Esophagus squamous epithelium (tissue), 5 donors: ENCODE data around the gene CDKN2D. TPM values are rescaled to one million over a fixed set of nuclear protein-coding genes. Genes with fewer than 3 reads are reported as not detected.

Experiments
- DNase-seq: peaks from one replicate; lab custom pipeline; 2025; lab: John Stamatoyannopoulos, UW
- H3K27ac ChIP-seq, 4 donors: fragments of 200-600 bp; sonication (generic); one replicate each; pipeline ENCODE4 v1.5.1; 2016 to 2019; ENCODE audit warnings: mild to moderate bottlenecking in 1 of 4
- H3K27me3 ChIP-seq, 4 donors: fragments of 200-600 bp; sonication (generic); 1 replicate in 3 of 4; 2 replicates in 1 of 4; pipeline versions ENCODE4 v1.5.1 to v1.6.0; 2017 to 2021; ENCODE audit warnings: antibody characterized with exemption in 1 of 4
- H3K36me3 ChIP-seq, 3 donors: fragments of 200-600 bp; sonication (generic); one replicate each; pipeline ENCODE4 v1.5.1; 2016 to 2019
- H3K4me1 ChIP-seq, 3 donors: fragments of 200-600 bp; sonication (generic); one replicate each; pipeline ENCODE4 v1.5.1; 2017 to 2019
- H3K4me3 ChIP-seq, 4 donors: fragments of 200-600 bp; sonication (generic); 1 replicate in 3 of 4; 2 replicates in 1 of 4; pipeline ENCODE4 v1.5.1; 2016 to 2019; ENCODE audit warnings: mild to moderate bottlenecking in 2 of 4, moderate library complexity in 1 of 4
- H3K9me3 ChIP-seq, 3 donors: fragments of 200-600 bp; sonication (generic); one replicate each; pipeline ENCODE4 v1.5.1; 2016 to 2019
- CTCF ChIP-seq, 6 experiments: fragments of 450-650 bp in 4 of 6; fragments of 200-600 bp in 2 of 6; sonication (generic) in 2 of 6; IDR thresholded peaks; one replicate each; pipeline ENCODE4 v1.5.1; 2016 to 2019; ENCODE audit warnings: antibody characterized with exemption in 6 of 6, mild to moderate bottlenecking in 4 of 6, moderate library complexity in 4 of 6
- POLR2A ChIP-seq, 4 donors: fragments of 450-650 bp; IDR thresholded peaks; one replicate each; pipeline ENCODE4 v1.6.1; 2017; ENCODE audit warnings: antibody characterized with exemption in 4 of 4, mild to moderate bottlenecking in 4 of 4, moderate library complexity in 3 of 4
- WGBS, 2 donors: methylation state at CpG; one replicate each; pipeline ENCODE4 v1.1.5; 2018; 5-methylcytosine and 5-hydroxymethylcytosine counted together
- intact Hi-C: fragments of 100-400 bp; cut with DNase I; formaldehyde crosslinking; loops from one replicate; pipeline ENCODE4 v1.15.0; 2022
- small RNA-seq, 4 donors: library from RNA; depleted of rRNA; stranded (forward); fragments of <200 nt; gene quantifications; one replicate each; pipeline ENCODE3, GENCODE V24; 2016
- total RNA-seq, 4 donors: library from RNA; depleted of rRNA; stranded (reverse); fragments of >200 nt; gene quantifications; one replicate each; pipeline ENCODE4 v1.1.0, GENCODE V29; 2016
- donor health status: DM: yes; HTN: yes; CAD: no.

Gene CDKN2D
- total RNA-seq, 4 donors from 2014 or later: 5.1 to 14.4 (median 6.2) TPM

- Histone ChIP-seq H3K27me3 (peaks cover 0 to 71% (median 10%) of the 10 kb centered on the region in 4 donors), H3K4me1 (peaks cover 38 to 97% (median 39%) of the 10 kb centered on the region in 3 donors), H3K27ac (peak overlapping the region; percentile 73 to 88 (median 86)), H3K4me3 (peak overlapping the region; percentile 52 to 74 (median 61)), H3K36me3 (peaks cover 0 to 19% (median 3%) of the 10 kb centered on the region in 3 donors), H3K9me3 (no peaks in the 10 kb centered on the region)
- intact Hi-C loops: no loop called here
- peak in 1 of 4 donors; percentile 6 for TF ChIP-seq POLR2A (IDR thresholded peaks at IDR 0.05)
- TF ChIP-seq CTCF (IDR thresholded peaks at IDR 0.05): no peak
- no peak for DNase-seq
- 1 to 7% methylated on average over 12 to 20 of the region's 27 CpGs for WGBS, 2 donors
Observed at GRCh38 chr19:10517760-10518443, 50.9 kb downstream of the CDKN2D start.

GRCh38 chr19:10517361-10517759, 51.4 kb downstream of the CDKN2D start, which contains the start of gene S1PR5:
Gene S1PR5 (minus strand): TSS chr19:10517447. CDS start chr19:10515011, 2,436 bp downstream.
- intact Hi-C loops: no loop called here
- no peak for DNase-seq
- Histone ChIP-seq H3K27me3 (peaks cover 0 to 77% (median 10%) of the 10 kb centered on the region in 4 donors), H3K9me3 (no peaks in the 10 kb centered on the region), H3K27ac (peak within 1 kb of the TSS; percentile 73 to 88 (median 86)), H3K4me1 (peaks cover 38 to 97% (median 39%) of the 10 kb centered on the region in 3 donors), H3K4me3 (peak within 1 kb of the TSS; percentile 52 to 74 (median 61)), H3K36me3 (peaks cover 0 to 19% (median 3%) of the 10 kb centered on the region in 3 donors)
- no CpG with 5 or more reads among the region's 39 CpGs for WGBS, 2 donors
- peak in 1 of 4 donors; percentile 32 for TF ChIP-seq POLR2A (IDR thresholded peaks at IDR 0.05)
- TF ChIP-seq CTCF (IDR thresholded peaks at IDR 0.05): no peak

GRCh38 chr19:10516671-10517286, 52.0 kb downstream of the CDKN2D start:
- 26 to 49% methylated on average over 5 to 8 of the region's 10 CpGs for WGBS, 2 donors
- intact Hi-C loops: no loop called here
- Histone ChIP-seq H3K36me3 (peaks cover 0 to 19% (median 3%) of the 10 kb centered on the region in 3 donors), H3K9me3 (no peaks in the 10 kb centered on the region), H3K27me3 (peaks cover 0 to 81% (median 10%) of the 10 kb centered on the region in 4 donors), H3K4me3 (peak overlapping the region; percentile 52 to 74 (median 61)), H3K27ac (peak overlapping the region; percentile 73 to 88 (median 86)), H3K4me1 (peaks cover 35 to 95% (median 38%) of the 10 kb centered on the region in 3 donors)
- no peak for DNase-seq
- TF ChIP-seq CTCF (IDR thresholded peaks at IDR 0.05) (no peak), POLR2A (IDR thresholded peaks at IDR 0.05) (no peak)

Small RNA genes within 50 kb of the gene (small RNA-seq; reads per million reads assigned to genes)
- 0 to 0.28 (median 0) reads per million in 4 donors for gene MIR1238
- gene RNU7-140P: 0 reads per million in 4 donors

Other genes starting within 250 kb of the CDKN2D start
- gene RAVER1, start 235.4 kb downstream of the CDKN2D start, total RNA-seq: 10 to 100 TPM; 13.8 to 26.8 (median 19.7) TPM
- gene ICAM3, start 229.4 kb downstream of the CDKN2D start, total RNA-seq: 10 to 100 TPM in 1 of 4 donors, 1 to 10 TPM in 3; 4.3 to 22.7 (median 8.0) TPM
- 10 to 100 TPM; 41.8 to 74.2 (median 50.7) TPM for gene TYK2, start 188.4 kb downstream of the CDKN2D start, total RNA-seq
- 100 to 1,000 TPM; 128 to 171 (median 152) TPM for gene CDC37, start 165.4 kb downstream of the CDKN2D start, total RNA-seq
- gene PDE4A, start 148.4 kb downstream of the CDKN2D start, total RNA-seq: 1 to 10 TPM in 3 of 4 donors, under 1 TPM in 1; 0.87 to 7.1 (median 2.3) TPM
- 10 to 100 TPM; 66.2 to 86.9 (median 76.4) TPM for gene KEAP1, start 65.6 kb downstream of the CDKN2D start, total RNA-seq
- gene S1PR5, start 51.5 kb downstream of the CDKN2D start, total RNA-seq: 10 to 100 TPM in 3 of 4 donors, 1 to 10 TPM in 1; 8.9 to 27.2 (median 16.3) TPM
- gene ATG4D, start 25.1 kb downstream of the CDKN2D start, total RNA-seq: 10 to 100 TPM; 46.5 to 59.3 (median 51.4) TPM
- gene KRI1, start 3.0 kb downstream of the CDKN2D start, total RNA-seq: 10 to 100 TPM; 18.2 to 30.3 (median 23.9) TPM
- gene AP1M2, start 18.3 kb upstream of the CDKN2D start, total RNA-seq: 10 to 100 TPM; 24.8 to 67.0 (median 57.1) TPM
- gene SLC44A2, start 56.6 kb upstream of the CDKN2D start, total RNA-seq: 10 to 100 TPM; 59.7 to 82.8 (median 69.8) TPM
- 100 to 1,000 TPM in 2 of 4 donors, 10 to 100 TPM in 2; 68.7 to 123 (median 98.3) TPM for gene ILF3, start 85.4 kb upstream of the CDKN2D start, total RNA-seq
- 10 to 100 TPM; 25.3 to 50.9 (median 27.3) TPM for gene QTRT1, start 132.5 kb upstream of the CDKN2D start, total RNA-seq
- 100 to 1,000 TPM in 2 of 4 donors, 10 to 100 TPM in 2; 79.9 to 138 (median 102) TPM for gene DNM2, start 149.1 kb upstream of the CDKN2D start, total RNA-seq